Measurements from ENCODE around the gene TMEM208. TPM values are rescaled to one million over a fixed set of nuclear protein-coding genes. Genes with fewer than 3 reads are reported as not detected.

Gene TMEM208
- polyA plus RNA-seq, 3 donors: 34.2 to 48.7 (median 45.8) TPM

DNA sequence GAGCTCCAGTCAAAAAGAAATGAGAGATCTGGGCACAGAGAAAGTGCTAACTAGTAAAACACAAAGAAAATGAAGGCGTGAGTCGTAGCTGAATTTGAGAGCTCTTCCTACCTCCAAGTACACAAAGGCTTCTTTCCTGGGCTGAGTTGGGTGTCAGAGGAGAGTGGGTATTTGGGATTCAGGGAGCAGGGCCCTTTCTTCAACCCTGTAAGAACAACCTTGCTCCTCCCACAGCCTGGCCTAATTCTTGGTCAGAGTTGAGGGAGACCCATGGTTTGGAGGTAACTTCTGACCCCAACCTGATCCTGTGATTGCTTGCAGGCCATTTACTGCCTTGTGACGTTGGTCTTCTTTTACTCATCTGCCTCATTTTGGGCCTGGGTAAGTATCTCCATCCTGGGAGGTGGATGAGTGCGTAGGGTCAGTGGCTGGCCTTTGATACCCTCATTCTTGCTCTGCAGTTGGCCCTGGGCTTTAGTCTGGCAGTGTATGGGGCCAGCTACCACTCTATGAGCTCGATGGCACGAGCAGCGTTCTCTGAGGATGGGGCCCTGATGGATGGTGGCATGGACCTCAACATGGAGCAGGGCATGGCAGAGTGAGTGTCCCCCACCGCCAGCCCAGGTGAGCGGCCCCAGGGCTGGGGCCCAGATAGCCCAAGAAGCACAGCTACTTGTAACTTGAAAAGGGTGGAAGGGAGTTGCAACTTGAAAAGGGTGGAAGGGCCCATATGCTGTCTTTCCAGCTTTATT lies 1.3 kb downstream of the TMEM208 start:
- DNase-seq (ENCODE audit: extremely low read depth in 1 of 11, low read depth in 9 of 11, low spot score in 4 of 11): no peak

- no peak for DNase-seq (ENCODE audit: extremely low read depth in 1 of 11, low read depth in 9 of 11, low spot score in 4 of 11)
Observed at GRCh38 chr16:67228905-67229304, 2.0 kb downstream of the TMEM208 start.

GRCh38 chr16:67229906-67230808 lies 3.2 kb downstream of the TMEM208 start:
- DNase-seq (ENCODE audit: extremely low read depth in 1 of 11, low read depth in 9 of 11, low spot score in 4 of 11): no peak

DNA sequence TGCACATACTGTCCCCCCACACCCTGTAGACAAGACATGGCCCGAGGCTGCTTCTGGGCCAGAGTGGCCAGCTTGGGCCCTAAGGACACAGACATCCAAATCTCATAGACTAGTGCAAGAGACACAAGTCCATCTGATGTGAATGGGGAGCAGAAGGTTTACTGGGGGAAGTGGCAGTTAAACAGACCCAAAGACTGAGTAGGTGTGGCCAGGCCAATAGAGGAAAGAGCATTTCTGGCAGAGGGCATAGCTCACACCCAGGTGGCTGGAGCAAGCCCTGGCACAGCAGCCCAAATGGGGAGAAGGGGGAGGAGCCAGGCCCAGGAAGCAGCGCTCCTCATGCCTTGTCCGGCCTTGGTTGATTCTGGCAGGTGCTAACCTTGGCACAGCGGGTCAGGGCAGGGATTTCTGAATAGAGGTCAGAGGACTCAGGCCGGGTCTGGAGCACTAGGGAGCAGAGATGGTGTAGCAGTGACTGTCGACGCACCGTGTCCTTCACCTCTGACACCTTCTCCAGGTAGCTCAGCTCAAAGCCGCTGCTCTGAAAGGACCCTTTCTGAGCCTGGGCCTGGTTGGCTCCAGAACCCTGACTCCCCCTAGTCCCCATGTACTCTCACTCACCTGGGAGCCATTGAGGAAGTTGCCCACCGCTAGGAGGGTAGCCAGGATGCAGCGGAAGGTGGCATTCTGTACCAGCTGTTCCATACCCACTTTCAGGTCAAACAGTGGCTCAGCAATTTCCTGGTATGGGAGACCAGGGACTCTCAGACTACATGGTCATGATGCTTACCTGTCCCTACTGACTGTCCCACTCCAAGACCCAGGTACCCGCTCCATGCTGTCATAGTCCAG lies 4.1 kb downstream of the TMEM208 start:
- DNase-seq (ENCODE audit: extremely low read depth in 1 of 11, low read depth in 9 of 11, low spot score in 4 of 11): no peak

GRCh38 chr16:67233596-67233995 lies 6.7 kb downstream of the TMEM208 start:
- DNase-seq (ENCODE audit: extremely low read depth in 1 of 11, low read depth in 9 of 11, low spot score in 4 of 11): no peak

- DNase-seq (ENCODE audit: extremely low read depth in 1 of 11, low read depth in 9 of 11, low spot score in 4 of 11): no peak
Observed at GRCh38 chr16:67234180-67234597, 7.3 kb downstream of the TMEM208 start.

- DNase-seq (ENCODE audit: extremely low read depth in 1 of 11, low read depth in 9 of 11, low spot score in 4 of 11): no peak
Observed at GRCh38 chr16:67235816-67236562, 9.1 kb downstream of the TMEM208 start.

DNA sequence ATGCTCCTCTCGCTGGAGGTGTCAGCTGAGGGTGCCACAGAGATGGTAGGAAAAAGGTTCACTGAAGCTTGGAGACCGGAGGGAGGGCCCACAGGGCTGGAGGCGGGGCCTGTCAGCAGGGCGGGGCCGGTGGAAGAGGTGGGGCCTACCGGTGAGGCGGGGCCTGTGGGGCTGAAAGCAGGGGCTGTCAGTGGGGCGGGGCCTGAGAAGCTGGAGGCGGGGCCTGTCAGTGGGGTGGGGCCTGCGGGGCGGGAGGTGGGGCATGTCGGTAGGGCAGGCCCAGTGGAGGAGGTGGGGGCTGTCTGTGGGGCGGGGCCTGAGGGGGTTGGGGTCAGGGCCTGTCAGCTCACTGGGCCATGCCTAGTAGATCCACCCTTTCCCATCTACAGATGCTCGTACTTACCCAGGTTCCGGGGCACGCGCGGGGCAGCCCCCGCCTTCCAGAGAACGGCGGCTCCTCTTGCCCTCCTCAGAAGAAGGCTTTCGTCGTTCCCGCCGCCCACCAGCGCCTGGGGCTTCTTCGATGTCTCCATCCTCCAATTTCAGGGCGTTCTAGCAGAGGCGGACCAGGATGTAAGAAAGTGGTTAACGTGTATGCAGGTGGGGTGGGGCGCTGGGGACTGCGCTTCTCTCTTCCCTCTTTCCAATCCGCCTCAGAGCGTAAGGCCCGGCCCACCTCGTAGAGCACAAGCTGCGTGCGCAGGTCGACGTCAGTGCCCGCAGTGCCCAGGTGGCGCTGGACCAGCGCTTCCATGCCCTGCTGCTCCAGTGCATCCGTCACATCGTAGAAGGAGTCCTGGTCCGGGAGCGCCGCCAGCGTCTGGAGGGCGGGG lies 9.8 kb downstream of the TMEM208 start:
- DNase-seq (ENCODE audit: extremely low read depth in 1 of 11, low read depth in 9 of 11, low spot score in 4 of 11): no peak

DNA sequence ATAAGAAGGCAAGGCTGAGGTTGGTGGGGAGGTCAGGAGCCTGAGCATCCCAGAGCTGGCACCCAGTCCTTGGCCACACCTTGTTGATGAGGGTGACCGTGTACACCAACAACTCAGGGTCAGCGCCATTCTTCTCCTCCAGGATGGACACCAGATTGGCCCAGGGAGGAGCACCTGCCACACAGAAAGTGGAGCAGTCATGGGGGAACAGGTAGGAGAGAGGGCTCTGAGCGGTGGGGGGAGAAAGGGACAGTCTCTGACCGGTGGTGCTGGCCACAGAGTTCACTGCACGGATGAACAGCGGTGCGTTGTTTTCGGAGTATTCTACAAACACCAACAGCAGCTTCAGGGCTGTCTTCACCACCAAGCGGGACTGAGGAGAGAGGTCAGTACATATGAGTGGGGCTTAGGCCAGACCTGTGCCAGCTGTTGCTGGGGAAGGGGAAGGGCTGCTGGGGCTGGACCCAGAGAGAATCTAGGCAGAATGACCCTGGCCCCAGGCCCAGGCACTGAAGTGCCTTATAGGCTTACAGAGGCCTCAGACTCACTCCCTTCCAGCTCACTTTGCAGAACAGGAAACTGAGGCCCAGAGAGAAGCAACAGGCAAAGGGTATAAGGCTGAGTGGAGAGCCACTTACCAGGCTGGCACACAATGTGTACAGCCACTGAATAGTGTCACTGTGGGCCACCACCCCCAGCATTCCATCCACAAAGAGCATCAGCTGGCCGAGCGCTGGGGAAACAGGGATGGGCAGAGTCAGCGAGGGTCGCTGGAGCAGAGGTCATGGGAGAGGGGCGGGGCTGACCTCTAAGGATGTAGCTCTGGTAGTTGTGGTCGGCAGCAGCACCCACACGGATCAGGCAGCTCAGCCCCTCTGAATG lies 10.7 kb downstream of the TMEM208 start:
- DNase-seq (ENCODE audit: extremely low read depth in 1 of 11, low read depth in 9 of 11, low spot score in 4 of 11): no peak

GRCh38 chr16:67238278-67238575 lies 11.3 kb downstream of the TMEM208 start:
- DNase-seq (ENCODE audit: extremely low read depth in 1 of 11, low read depth in 9 of 11, low spot score in 4 of 11): no peak

- no peak for DNase-seq (ENCODE audit: extremely low read depth in 1 of 11, low read depth in 9 of 11, low spot score in 4 of 11)
Observed at GRCh38 chr16:67238806-67239470, 12.0 kb downstream of the TMEM208 start.

DNA sequence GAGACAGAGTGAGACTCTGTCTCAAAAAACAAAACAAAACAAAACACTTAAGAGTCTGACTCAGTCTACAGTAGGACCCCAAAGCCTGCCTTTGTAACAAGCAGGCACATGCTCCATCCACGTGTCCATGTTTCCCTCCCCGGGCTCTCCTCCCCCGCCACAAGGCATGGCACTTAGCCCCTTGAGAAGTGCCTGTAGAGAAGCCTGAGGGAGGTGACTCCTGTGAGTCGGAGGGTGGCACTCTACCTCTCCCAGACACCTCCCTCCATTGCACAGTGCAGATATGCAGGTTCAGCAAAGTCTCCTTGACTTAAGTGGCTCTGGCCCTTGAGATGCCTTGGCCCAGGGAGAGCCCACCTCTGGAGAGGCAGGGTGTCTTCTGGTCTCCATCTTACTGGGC lies 13.6 kb downstream of the TMEM208 start:
- DNase-seq (ENCODE audit: extremely low read depth in 1 of 11, low read depth in 9 of 11, low spot score in 4 of 11): no peak

GRCh38 chr16:67241008-67241900 lies 14.3 kb downstream of the TMEM208 start:
- DNase-seq (ENCODE audit: extremely low read depth in 1 of 11, low read depth in 9 of 11, low spot score in 4 of 11): no peak

DNA sequence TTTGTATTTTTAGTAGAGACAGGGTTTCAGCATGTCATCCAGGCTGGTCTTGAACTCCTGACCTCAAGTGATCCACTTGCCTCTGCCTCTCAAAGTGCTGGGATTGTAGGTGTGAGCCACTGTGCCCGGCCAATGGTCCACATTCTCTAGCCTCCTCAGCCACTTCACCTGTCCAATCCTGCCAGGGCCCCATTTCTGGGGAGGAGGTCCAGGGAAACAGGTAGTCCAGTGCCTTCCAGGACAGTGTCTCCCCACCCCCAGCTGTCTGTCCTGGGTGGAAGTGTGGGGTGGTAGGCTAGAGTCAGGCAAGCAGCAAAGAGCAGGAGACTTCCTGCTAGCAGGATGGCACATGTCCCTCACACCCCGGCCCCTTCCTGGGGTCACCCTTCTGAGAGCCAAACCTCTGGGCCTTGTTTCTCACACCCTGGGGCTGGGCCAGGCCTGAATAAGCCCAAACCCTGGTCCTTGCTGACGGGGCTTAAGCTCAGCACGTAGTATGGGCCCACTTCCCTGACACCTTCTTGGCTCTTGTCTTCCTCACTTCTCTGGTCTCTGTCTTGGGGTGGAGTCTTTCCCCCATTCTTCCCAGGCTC lies 15.3 kb downstream of the TMEM208 start:
- DNase-seq (ENCODE audit: extremely low read depth in 1 of 11, low read depth in 9 of 11, low spot score in 4 of 11): no peak

GRCh38 chr16:67243481-67243880 lies 16.6 kb downstream of the TMEM208 start:
- DNase-seq (ENCODE audit: extremely low read depth in 1 of 11, low read depth in 9 of 11, low spot score in 4 of 11): no peak
